ENCODE results near the gene SLC24A5.

GRCh38 chr15:48177383-48177765 lies 56.6 kb downstream of the SLC24A5 start:
- TF ChIP-seq RAD21 (IDR thresholded peaks at IDR 0.05; ENCODE audit: low read length): no peak
- TF ChIP-seq ELK1 (IDR thresholded peaks at IDR 0.05; ENCODE audit: borderline replicate concordance, low read depth, low read length): no peak
- TF ChIP-seq POLR2A (IDR thresholded peaks at IDR 0.05; ENCODE audit: low read depth, low read length): no peak
- TF ChIP-seq, protein P1, sequence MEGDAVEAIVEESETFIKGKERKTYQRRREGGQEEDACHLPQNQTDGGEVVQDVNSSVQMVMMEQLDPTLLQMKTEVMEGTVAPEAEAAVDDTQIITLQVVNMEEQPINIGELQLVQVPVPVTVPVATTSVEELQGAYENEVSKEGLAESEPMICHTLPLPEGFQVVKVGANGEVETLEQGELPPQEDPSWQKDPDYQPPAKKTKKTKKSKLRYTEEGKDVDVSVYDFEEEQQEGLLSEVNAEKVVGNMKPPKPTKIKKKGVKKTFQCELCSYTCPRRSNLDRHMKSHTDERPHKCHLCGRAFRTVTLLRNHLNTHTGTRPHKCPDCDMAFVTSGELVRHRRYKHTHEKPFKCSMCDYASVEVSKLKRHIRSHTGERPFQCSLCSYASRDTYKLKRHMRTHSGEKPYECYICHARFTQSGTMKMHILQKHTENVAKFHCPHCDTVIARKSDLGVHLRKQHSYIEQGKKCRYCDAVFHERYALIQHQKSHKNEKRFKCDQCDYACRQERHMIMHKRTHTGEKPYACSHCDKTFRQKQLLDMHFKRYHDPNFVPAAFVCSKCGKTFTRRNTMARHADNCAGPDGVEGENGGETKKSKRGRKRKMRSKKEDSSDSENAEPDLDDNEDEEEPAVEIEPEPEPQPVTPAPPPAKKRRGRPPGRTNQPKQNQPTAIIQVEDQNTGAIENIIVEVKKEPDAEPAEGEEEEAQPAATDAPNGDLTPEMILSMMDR (conservative IDR thresholded peaks at IDR 0.05; ENCODE audit: low read depth, low read length): no peak
- TF ChIP-seq RCOR1 (IDR thresholded peaks at IDR 0.05; ENCODE audit: insufficient replicate concordance, low read length): no peak
- TF ChIP-seq NFE2L2 (IDR thresholded peaks at IDR 0.05; ENCODE audit: low read depth, low read length): no peak
- TF ChIP-seq, protein P2, sequence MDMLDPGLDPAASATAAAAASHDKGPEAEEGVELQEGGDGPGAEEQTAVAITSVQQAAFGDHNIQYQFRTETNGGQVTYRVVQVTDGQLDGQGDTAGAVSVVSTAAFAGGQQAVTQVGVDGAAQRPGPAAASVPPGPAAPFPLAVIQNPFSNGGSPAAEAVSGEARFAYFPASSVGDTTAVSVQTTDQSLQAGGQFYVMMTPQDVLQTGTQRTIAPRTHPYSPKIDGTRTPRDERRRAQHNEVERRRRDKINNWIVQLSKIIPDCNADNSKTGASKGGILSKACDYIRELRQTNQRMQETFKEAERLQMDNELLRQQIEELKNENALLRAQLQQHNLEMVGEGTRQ (IDR thresholded peaks at IDR 0.05; ENCODE audit: low read depth, low read length): no peak
- TF ChIP-seq FOS (IDR thresholded peaks at IDR 0.05; ENCODE audit: low read depth, low read length): no peak
- TF ChIP-seq MXI1 (IDR thresholded peaks at IDR 0.05; ENCODE audit: borderline replicate concordance, low read depth, low read length): no peak
